IMR-90 (cell line): ENCODE results near the gene DNM2. TPM values are rescaled to one million over a fixed set of nuclear protein-coding genes. Genes with fewer than 3 reads are reported as not detected.
A peak's percentile ranks its signal among the peaks of the same experiment; 100 is the strongest.

ENCODE experiments used
- ATAC-seq: fragments of 200-7000 bp; cut with Tn5 transposase; 2 replicates; pipeline ENCODE4 v1.9.1; 2020; ENCODE audit warnings: low read depth, mild to moderate bottlenecking, moderate library complexity
- BruUV-seq: library from RNA; stranded (reverse); fragments of 400-500 nt; replicated peaks from 2 replicates; lab custom pipeline; 2021; lab: Mats Ljungman, UMichigan
- CTCF ChIA-PET: fragments of 300-600 bp; formaldehyde crosslinking; extraction: SDS; loops from one replicate; lab custom pipeline; 2021; ENCODE audit warnings: antibody characterized with exemption; lab: Yijun Ruan, JAX
- POLR2A ChIA-PET: fragments of 300-600 bp; sonication (Branson Sonifier 250); formaldehyde crosslinking; loops from one replicate; lab custom pipeline; 2022; ENCODE audit warnings: antibody characterized with exemption; ENCODE audit not compliant: unreplicated experiment; lab: Charles Lee
- DNase-seq: peaks from one replicate; pipeline ENCODE4 v3.0.0; 2013
- H2AFZ ChIP-seq: replicated peaks from 2 replicates; pipeline ENCODE3; 2013; ENCODE audit warnings: low read length, mild to moderate bottlenecking; ENCODE audit not compliant: poor library complexity
- H2AK5ac ChIP-seq: 2 replicates; pipeline ENCODE4 v1.6.1; 2013; ENCODE audit warnings: low read depth, low read length, inconsistent platforms
- H2AK9ac ChIP-seq: replicated peaks from 2 replicates; pipeline ENCODE3; 2013; ENCODE audit warnings: mild to moderate bottlenecking, low read depth, low read length, moderate library complexity; ENCODE audit not compliant: poor library complexity
- H2BK120ac ChIP-seq: 2 replicates; pipeline ENCODE4 v1.6.1; 2013; ENCODE audit warnings: low read depth, low read length, inconsistent platforms
- H2BK15ac ChIP-seq: 3 replicates; pipeline ENCODE4 v1.6.1; 2013; ENCODE audit warnings: low read depth, low read length, inconsistent platforms
- H2BK20ac ChIP-seq: 2 replicates; pipeline ENCODE4 v1.6.1; 2013; ENCODE audit warnings: low read depth, mild to moderate bottlenecking, inconsistent platforms, low read length, moderate library complexity
- H2BK5ac ChIP-seq: 2 replicates; pipeline ENCODE4 v1.6.1; 2013; ENCODE audit warnings: mild to moderate bottlenecking, low read depth, low read length, inconsistent platforms; ENCODE audit not compliant: poor library complexity, severe bottlenecking
- H3K14ac ChIP-seq: replicated peaks from 2 replicates; pipeline ENCODE4 v1.6.1; 2013; ENCODE audit warnings: low read depth, low read length, inconsistent platforms
- H3K18ac ChIP-seq: 2 replicates; pipeline ENCODE4 v1.6.1; 2013; ENCODE audit warnings: low read depth, low read length, control low read depth
- H3K23ac ChIP-seq: 2 replicates; pipeline ENCODE4 v1.6.1; 2013; ENCODE audit warnings: low read depth, low read length, inconsistent platforms
- H3K27ac ChIP-seq: 2 replicates; pipeline ENCODE4 v1.5.1; 2013; ENCODE audit warnings: mild to moderate bottlenecking, control low read depth, low read length; ENCODE audit not compliant: insufficient read depth
- H3K27me3 ChIP-seq: 2 replicates; pipeline ENCODE4 v1.6.1; 2013; ENCODE audit warnings: low read length; ENCODE audit not compliant: control insufficient read depth, insufficient read depth
- H3K36me3 ChIP-seq: 2 replicates; pipeline ENCODE4 v1.6.1; 2013; ENCODE audit warnings: low read length, mixed read lengths; ENCODE audit not compliant: control insufficient read depth, insufficient read depth
- H3K4ac ChIP-seq: 2 replicates; pipeline ENCODE4 v1.6.1; 2013; ENCODE audit warnings: low read depth, low read length, inconsistent platforms
- H3K4me1 ChIP-seq: 2 replicates; pipeline ENCODE4 v1.6.1; 2013; ENCODE audit warnings: low read length, mixed read lengths; ENCODE audit not compliant: control insufficient read depth, insufficient read depth
- H3K4me2 ChIP-seq: 2 replicates; pipeline ENCODE4 v1.6.1; 2013; ENCODE audit warnings: low read depth, mild to moderate bottlenecking, control low read depth, low read length, moderate library complexity
- H3K4me3 ChIP-seq: 2 replicates; pipeline ENCODE4 v1.5.1; 2013; ENCODE audit warnings: low read depth, mild to moderate bottlenecking, control low read depth, low read length, moderate library complexity; ENCODE audit not compliant: insufficient read depth
- H3K56ac ChIP-seq: 2 replicates; pipeline ENCODE4 v1.6.1; 2013; ENCODE audit warnings: low read length, inconsistent platforms; ENCODE audit not compliant: insufficient read depth; ENCODE audit errors: extremely low read depth
- H3K79me1 ChIP-seq, 2 experiments: 2 replicates each; pipeline ENCODE4 v1.6.1; 2013; ENCODE audit warnings: low read length in 2 of 2, inconsistent platforms in 1 of 2, low read depth in 1 of 2
- H3K9ac ChIP-seq: 2 replicates; pipeline ENCODE4 v1.6.1; 2013; ENCODE audit warnings: low read depth, low read length, control low read depth
- H3K9me1 ChIP-seq: 2 replicates; pipeline ENCODE4 v1.6.1; 2013; ENCODE audit warnings: low read length, inconsistent platforms; ENCODE audit not compliant: insufficient read depth
- H3K9me3 ChIP-seq: 2 replicates; pipeline ENCODE4 v1.6.1; 2013; ENCODE audit warnings: low read length; ENCODE audit not compliant: control insufficient read depth, insufficient read depth
- H4K20me1 ChIP-seq: 2 replicates; pipeline ENCODE4 v1.6.1; 2013; ENCODE audit warnings: low read length, inconsistent platforms; ENCODE audit not compliant: insufficient read depth
- H4K5ac ChIP-seq: 2 replicates; pipeline ENCODE4 v1.6.1; 2013; ENCODE audit warnings: mild to moderate bottlenecking, low read depth, low read length, control low read depth
- H4K8ac ChIP-seq, 2 experiments: 2 replicates each; pipeline ENCODE4 v1.6.1; 2013; ENCODE audit warnings: low read depth in 2 of 2, low read length in 2 of 2, control low read depth in 1 of 2, inconsistent platforms in 1 of 2
- H4K91ac ChIP-seq: 2 replicates; pipeline ENCODE4 v1.6.1; 2013; ENCODE audit warnings: low read depth, low read length, inconsistent platforms; ENCODE audit not compliant: insufficient read depth
- BHLHE40 ChIP-seq: fragments of 150-350 bp; IDR thresholded peaks from 2 replicates; pipeline ENCODE4 v1.6.1; 2016; ENCODE audit warnings: mild to moderate bottlenecking, low read depth, low read length
- CEBPB ChIP-seq: IDR thresholded peaks from 2 replicates; pipeline ENCODE4 v1.6.1; 2012; ENCODE audit warnings: low read depth, low read length, improper control_type of control experiment
- CHD1 ChIP-seq: IDR thresholded peaks from 2 replicates; pipeline ENCODE4 v1.6.1; 2012; ENCODE audit warnings: low read depth, low read length, improper control_type of control experiment
- MAZ ChIP-seq: IDR thresholded peaks from 2 replicates; pipeline ENCODE4 v1.6.1; 2012; ENCODE audit warnings: low read depth, mild to moderate bottlenecking, low read length, improper control_type of control experiment, moderate library complexity, borderline replicate concordance
- MXI1 ChIP-seq: IDR thresholded peaks from 2 replicates; pipeline ENCODE4 v1.6.1; 2012; ENCODE audit warnings: low read depth, mild to moderate bottlenecking, low read length, moderate library complexity, borderline replicate concordance
- NFE2L2 ChIP-seq: fragments of 150-350 bp; IDR thresholded peaks from 2 replicates; pipeline ENCODE4 v1.6.1; 2016; ENCODE audit warnings: low read depth, mild to moderate bottlenecking, low read length
- RAD21 ChIP-seq: IDR thresholded peaks from 2 replicates; pipeline ENCODE4 v1.6.1; 2012; ENCODE audit warnings: low read length, improper control_type of control experiment
- RCOR1 ChIP-seq: IDR thresholded peaks from 2 replicates; pipeline ENCODE4 v1.6.1; 2012; ENCODE audit warnings: mild to moderate bottlenecking, low read length, improper control_type of control experiment; ENCODE audit not compliant: insufficient replicate concordance
- RFX5 ChIP-seq: IDR thresholded peaks from 2 replicates; pipeline ENCODE4 v1.8.0; 2012; ENCODE audit warnings: low read depth, mild to moderate bottlenecking, low read length, moderate library complexity
- SMC3 ChIP-seq: fragments of 150-350 bp; IDR thresholded peaks from 2 replicates; pipeline ENCODE4 v1.6.1; 2016; ENCODE audit warnings: low read depth, mild to moderate bottlenecking, antibody characterized with exemption, low read length, moderate library complexity
- WGBS, 2 experiments: methylation state at CpG; one replicate each; pipeline versions ENCODE4 v1.1.5 to v1.1.7; 2013; ENCODE audit warnings: missing lambda C conversion rate in 2 of 2; ENCODE audit not compliant: insufficient read length in 1 of 2; ENCODE audit errors: extremely low coverage in 2 of 2; 5-methylcytosine and 5-hydroxymethylcytosine counted together
- dilution Hi-C: fragments of 300-500 bp; cut with HindIII; formaldehyde crosslinking; loops from one replicate; pipeline ENCODE4 v1.14.3; 2018; ENCODE audit warnings: low sequenced_read_pairs; ENCODE audit not compliant: unreplicated experiment
- in situ Hi-C: fragments of 300-500 bp; cut with MboI; formaldehyde crosslinking; loops from 3 replicates; pipeline ENCODE4 v1.14.3; 2019; ENCODE audit warnings: low sequenced_read_pairs, inconsistent platforms, mixed read lengths
- intact Hi-C: fragments of 100-400 bp; cut with micrococcal nuclease; formaldehyde crosslinking; loops from 2 replicates; pipeline ENCODE4 v1.10.0; 2022
- polyA plus RNA-seq, 3 experiments: library from polyadenylated mRNA; depleted of rRNA; stranded (reverse); fragments of >200 nt; gene quantifications; 2 replicates each; pipeline ENCODE4 v1.2.3, GENCODE V29; 2012; ENCODE audit warnings: low replicate concordance in 1 of 3
- total RNA-seq: library from RNA; depleted of rRNA; stranded (reverse); fragments of >200 nt; gene quantifications from 2 replicates; pipeline ENCODE4 v1.2.3, GENCODE V29; 2012
- TF ChIP-seq, protein P1 (sequence below): conservative IDR thresholded peaks from 2 replicates; pipeline ENCODE4 v1.5.1; 2012; ENCODE audit warnings: mild to moderate bottlenecking, low read depth, low read length, improper control_type of control experiment
- TF ChIP-seq, protein P2 (sequence below): fragments of 150-350 bp; IDR thresholded peaks from 2 replicates; pipeline ENCODE4 v1.6.1; 2017; ENCODE audit warnings: mild to moderate bottlenecking, antibody characterized with exemption, low read length, low read depth

DNM2 gene
- total and polyA plus RNA-seq, 2 of the 4 experiments (the other 2 are of a cell fraction) = 55.6 to 74.2 TPM

DNA sequence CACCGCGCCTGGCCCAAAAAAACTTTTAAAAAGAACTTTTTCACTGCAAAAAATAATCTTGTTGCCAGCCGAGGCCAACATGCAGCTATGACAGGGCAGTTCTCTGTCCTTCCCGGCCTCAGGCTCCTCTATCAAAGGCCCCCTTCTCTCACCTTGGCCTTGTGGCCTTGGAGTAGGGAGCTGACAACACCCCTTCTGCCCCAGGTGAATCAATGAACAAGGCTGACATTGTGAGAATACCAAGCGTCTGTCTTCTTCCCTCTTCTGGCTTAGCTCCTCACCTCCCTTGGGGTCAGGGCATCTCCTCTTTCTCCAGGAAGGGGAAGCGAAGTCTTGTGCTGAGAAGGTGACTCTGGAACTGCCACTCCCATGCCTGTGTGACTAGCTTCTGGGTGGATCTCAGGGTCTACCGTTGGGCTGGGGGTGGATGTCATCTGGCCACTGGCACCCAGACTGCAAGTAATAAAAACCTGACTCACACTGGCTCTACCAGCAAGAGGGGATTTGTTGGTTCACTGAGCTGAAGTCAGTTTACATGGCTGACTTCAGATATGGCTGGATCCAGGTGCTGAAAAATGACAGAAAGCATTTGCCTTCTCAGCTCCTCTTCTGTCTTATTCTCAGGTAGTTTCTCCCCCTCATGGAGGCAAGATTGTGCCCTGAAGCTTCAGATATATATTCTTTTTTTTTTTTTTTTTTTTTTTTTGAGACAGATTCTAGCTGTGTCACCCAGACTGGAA is 136.6 kb downstream of the DNM2 start:
- dilution Hi-C loops = no loop called here
- H3K79me1 ChIP-seq = no peaks in the 10 kb centered on the region
- in situ Hi-C loops = no loop called here

More for the DNA sequence above, 136.6 kb downstream of the DNM2 start:
- ChIA-PET CTCF (interaction anchor here (1.2 to 2.3 kb wide), 2 partner anchors 10 to 16 kb away, joined by 3 to 10 read pairs; no protein-coding TSS in a partner anchor), POLR2A (interaction anchor here (0.6 kb wide), 1 partner anchor 18 kb away, joined by 5 read pairs; no protein-coding TSS in a partner anchor)
- no peak overlapping the region for H3K23ac ChIP-seq
- H4K5ac ChIP-seq = no peak overlapping the region
- no peaks in the 10 kb centered on the region for H3K9me1 ChIP-seq
- H4K91ac ChIP-seq = no peak overlapping the region
- no peak overlapping the region for H2BK15ac ChIP-seq
- H2AFZ ChIP-seq = peak overlapping the region; percentile 56
- H3K9ac ChIP-seq = no peak overlapping the region
- 50% methylated on average over 1 of the region's 7 CpGs; no CpG with 5 or more reads in 1 of the 2 experiments for WGBS, 2 experiments
- no peak overlapping the region for H3K14ac ChIP-seq
- DNase-seq = no peak
- intact Hi-C loops = no loop called here
- H3K18ac ChIP-seq = no peak overlapping the region
- no peak overlapping the region for H4K8ac ChIP-seq
- H3K4ac ChIP-seq = no peak overlapping the region
- no peak overlapping the region for H3K4me2 ChIP-seq
- H4K20me1 ChIP-seq = no peaks in the 10 kb centered on the region
- no peak for ATAC-seq
- H3K4me1 ChIP-seq = no peaks in the 10 kb centered on the region
- no peaks in the 10 kb centered on the region for H3K9me3 ChIP-seq
- no peaks in the 10 kb centered on the region for H3K36me3 ChIP-seq
- H2AK9ac ChIP-seq = no peak overlapping the region
- H3K4me3 ChIP-seq = no peak overlapping the region
- no peak overlapping the region for H2BK5ac ChIP-seq
- TF ChIP-seq SMC3 (no peak), MXI1 (no peak), MAZ (no peak), CHD1 (no peak), RCOR1 (no peak), NFE2L2 (no peak), BHLHE40 (no peak), RFX5 (no peak), CEBPB (no peak), RAD21 (no peak)
- TF ChIP-seq, protein P1, sequence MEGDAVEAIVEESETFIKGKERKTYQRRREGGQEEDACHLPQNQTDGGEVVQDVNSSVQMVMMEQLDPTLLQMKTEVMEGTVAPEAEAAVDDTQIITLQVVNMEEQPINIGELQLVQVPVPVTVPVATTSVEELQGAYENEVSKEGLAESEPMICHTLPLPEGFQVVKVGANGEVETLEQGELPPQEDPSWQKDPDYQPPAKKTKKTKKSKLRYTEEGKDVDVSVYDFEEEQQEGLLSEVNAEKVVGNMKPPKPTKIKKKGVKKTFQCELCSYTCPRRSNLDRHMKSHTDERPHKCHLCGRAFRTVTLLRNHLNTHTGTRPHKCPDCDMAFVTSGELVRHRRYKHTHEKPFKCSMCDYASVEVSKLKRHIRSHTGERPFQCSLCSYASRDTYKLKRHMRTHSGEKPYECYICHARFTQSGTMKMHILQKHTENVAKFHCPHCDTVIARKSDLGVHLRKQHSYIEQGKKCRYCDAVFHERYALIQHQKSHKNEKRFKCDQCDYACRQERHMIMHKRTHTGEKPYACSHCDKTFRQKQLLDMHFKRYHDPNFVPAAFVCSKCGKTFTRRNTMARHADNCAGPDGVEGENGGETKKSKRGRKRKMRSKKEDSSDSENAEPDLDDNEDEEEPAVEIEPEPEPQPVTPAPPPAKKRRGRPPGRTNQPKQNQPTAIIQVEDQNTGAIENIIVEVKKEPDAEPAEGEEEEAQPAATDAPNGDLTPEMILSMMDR = no peak
- TF ChIP-seq, protein P2, sequence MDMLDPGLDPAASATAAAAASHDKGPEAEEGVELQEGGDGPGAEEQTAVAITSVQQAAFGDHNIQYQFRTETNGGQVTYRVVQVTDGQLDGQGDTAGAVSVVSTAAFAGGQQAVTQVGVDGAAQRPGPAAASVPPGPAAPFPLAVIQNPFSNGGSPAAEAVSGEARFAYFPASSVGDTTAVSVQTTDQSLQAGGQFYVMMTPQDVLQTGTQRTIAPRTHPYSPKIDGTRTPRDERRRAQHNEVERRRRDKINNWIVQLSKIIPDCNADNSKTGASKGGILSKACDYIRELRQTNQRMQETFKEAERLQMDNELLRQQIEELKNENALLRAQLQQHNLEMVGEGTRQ = no peak
- no TSS peak for BruUV-seq
- 0 out of 2 replicates have a peak overlapping the region, but pooled peaks have one; percentile 9 for H2AK5ac ChIP-seq
- H3K56ac ChIP-seq = no peak overlapping the region
- no peaks in the 10 kb centered on the region for H3K27me3 ChIP-seq
- H2BK20ac ChIP-seq = no peak overlapping the region
- no peak overlapping the region for H2BK120ac ChIP-seq
- H3K27ac ChIP-seq = no peak overlapping the region
